Choroid plexus epithelial cell (primary cell): ENCODE results near the gene ZNF253.

ENCODE experiments used
- DNase-seq: peaks from one replicate; pipeline ENCODE4 v3.0.0-alpha.2; 2010; ENCODE audit warnings: low read depth
- H3K4me3 ChIP-seq: 2 replicates; pipeline ENCODE4 v1.5.1; 2011; ENCODE audit warnings: low read depth, mild to moderate bottlenecking, control low read depth, low read length, moderate library complexity
- TF ChIP-seq, protein P1 (sequence below): conservative IDR thresholded peaks from 2 replicates; pipeline ENCODE4 v1.5.1; 2011; ENCODE audit warnings: low read depth, mild to moderate bottlenecking, control low read depth, inconsistent platforms, low read length, moderate library complexity

The ZNF253 gene

DNA sequence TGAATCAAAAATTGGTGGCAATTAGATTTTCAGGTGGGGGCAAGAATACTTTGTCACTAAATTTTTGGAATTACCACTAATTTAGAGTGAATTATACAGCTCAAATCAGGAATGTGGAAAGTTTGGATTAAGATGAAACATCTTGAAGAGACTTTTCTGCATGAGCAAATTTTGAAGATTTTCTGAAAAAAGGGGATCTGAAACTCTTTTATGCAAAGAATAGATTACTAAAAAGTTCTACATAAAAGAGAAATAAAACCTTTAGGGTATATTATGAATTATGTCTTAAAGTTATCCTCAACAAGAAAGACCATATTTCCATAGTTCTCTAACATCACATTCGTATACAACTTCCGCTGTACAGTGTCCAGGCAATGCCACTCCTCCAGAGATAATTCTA, 71.7 kb downstream of the ZNF253 start:
- DNase-seq, result no peak
- TF ChIP-seq, protein P1, sequence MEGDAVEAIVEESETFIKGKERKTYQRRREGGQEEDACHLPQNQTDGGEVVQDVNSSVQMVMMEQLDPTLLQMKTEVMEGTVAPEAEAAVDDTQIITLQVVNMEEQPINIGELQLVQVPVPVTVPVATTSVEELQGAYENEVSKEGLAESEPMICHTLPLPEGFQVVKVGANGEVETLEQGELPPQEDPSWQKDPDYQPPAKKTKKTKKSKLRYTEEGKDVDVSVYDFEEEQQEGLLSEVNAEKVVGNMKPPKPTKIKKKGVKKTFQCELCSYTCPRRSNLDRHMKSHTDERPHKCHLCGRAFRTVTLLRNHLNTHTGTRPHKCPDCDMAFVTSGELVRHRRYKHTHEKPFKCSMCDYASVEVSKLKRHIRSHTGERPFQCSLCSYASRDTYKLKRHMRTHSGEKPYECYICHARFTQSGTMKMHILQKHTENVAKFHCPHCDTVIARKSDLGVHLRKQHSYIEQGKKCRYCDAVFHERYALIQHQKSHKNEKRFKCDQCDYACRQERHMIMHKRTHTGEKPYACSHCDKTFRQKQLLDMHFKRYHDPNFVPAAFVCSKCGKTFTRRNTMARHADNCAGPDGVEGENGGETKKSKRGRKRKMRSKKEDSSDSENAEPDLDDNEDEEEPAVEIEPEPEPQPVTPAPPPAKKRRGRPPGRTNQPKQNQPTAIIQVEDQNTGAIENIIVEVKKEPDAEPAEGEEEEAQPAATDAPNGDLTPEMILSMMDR, result no peak

DNA sequence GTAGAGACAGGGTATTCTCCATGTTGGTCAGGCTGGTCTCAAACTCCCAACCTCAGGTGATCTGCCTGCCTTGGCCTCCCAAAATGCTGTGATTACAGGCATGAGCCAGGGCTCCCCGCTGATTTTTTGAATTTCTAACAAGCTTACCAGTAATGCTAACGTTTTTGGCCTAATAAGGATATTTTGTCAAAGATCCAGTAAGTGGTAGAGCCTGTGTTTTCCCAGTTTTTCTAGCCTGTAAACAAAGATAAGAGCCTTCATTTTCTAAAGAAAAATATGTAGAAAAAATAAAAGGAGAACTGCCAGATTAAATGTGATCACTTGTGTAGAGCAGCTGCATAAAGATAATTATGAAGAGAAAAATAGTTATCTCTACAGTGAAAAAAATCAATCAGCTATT, 72.8 kb downstream of the ZNF253 start:
- TF ChIP-seq, protein P1, result no peak
- no peak overlapping the region for H3K4me3 ChIP-seq
- no peak for DNase-seq

More for the DNA sequence above, 71.7 kb downstream of the ZNF253 start:
- H3K4me3 ChIP-seq, result no peak overlapping the region

DNA sequence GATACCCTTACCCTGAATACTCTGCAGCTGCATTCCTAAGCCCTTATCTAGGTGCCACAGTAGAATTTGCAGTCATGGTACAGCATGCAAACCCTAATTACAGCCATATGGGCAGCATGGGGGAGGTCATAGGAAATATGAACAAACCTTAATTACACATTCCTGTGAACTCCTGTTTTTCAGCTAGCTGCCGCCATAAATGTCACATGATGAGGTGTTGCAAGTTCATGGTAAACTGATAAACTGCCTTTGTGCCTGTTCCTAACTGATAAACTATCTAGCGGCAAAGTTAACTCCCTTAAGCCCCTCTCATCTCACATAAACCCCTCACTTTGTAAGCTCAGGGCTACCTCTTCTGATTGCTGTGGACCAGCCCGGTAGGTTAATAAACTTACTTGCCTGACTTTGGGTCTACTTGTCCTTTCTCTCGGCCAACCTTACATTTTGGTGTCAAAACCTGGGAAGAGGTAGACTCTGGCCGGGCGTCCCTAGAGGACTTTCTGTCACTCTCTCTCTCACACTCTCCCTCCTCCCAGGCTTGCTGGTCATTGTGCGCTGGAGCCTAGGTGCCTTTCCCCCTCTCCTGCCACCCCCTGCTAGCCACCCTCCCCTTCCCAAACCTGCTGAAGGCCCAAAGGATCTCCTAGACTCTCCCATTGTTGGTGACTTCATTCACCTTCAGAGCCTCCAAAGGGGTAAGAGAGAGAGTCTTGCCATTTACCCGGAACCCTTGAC, 78.3 kb downstream of the ZNF253 start:
- H3K4me3 ChIP-seq, result no peak overlapping the region
- no peak for DNase-seq
- TF ChIP-seq, protein P1, result no peak
